Mesendoderm (in vitro differentiated cells): Measurements from ENCODE around the gene CIDEA.
A peak's percentile ranks its signal among the peaks of the same experiment; 100 is the strongest.

Experiments used
- DNase-seq: peaks from one replicate; pipeline ENCODE4 v3.0.0; 2013
- H2AK5ac ChIP-seq: 2 replicates; pipeline ENCODE4 v1.6.1; 2013; ENCODE audit warnings: low read length, inconsistent platforms
- H2BK120ac ChIP-seq: 2 replicates; pipeline ENCODE4 v1.6.1; 2013; ENCODE audit warnings: low read depth, mild to moderate bottlenecking, low read length, moderate library complexity, mixed read lengths
- H2BK15ac ChIP-seq: replicated peaks from 2 replicates; pipeline ENCODE4 v1.6.1; 2013; ENCODE audit warnings: low read depth, mild to moderate bottlenecking, moderate library complexity
- H2BK5ac ChIP-seq: 2 replicates; pipeline ENCODE4 v1.6.1; 2013; ENCODE audit warnings: low read length, inconsistent platforms
- H3K18ac ChIP-seq: 2 replicates; pipeline ENCODE4 v1.6.1; 2013; ENCODE audit warnings: mild to moderate bottlenecking, low read length, mixed read lengths
- H3K23ac ChIP-seq: one replicate; pipeline ENCODE4 v1.6.1; 2013; ENCODE audit warnings: low read length
- H3K27ac ChIP-seq: 2 replicates; pipeline ENCODE4 v1.5.1; 2013; ENCODE audit warnings: low read depth, mild to moderate bottlenecking, inconsistent platforms, low read length, moderate library complexity
- H3K27me3 ChIP-seq: 2 replicates; pipeline ENCODE4 v1.6.1; 2013; ENCODE audit warnings: low read length, control low read depth, mild to moderate bottlenecking, inconsistent platforms; ENCODE audit not compliant: insufficient read depth, poor library complexity
- H3K36me3 ChIP-seq: 2 replicates; pipeline ENCODE4 v1.6.1; 2013; ENCODE audit warnings: low read length, inconsistent platforms; ENCODE audit not compliant: control insufficient read depth, insufficient read depth
- H3K4ac ChIP-seq: one replicate; pipeline ENCODE4 v1.6.1; 2013; ENCODE audit warnings: low read depth, mild to moderate bottlenecking, low read length, moderate library complexity
- H3K4me1 ChIP-seq: 2 replicates; pipeline ENCODE4 v1.6.1; 2013; ENCODE audit warnings: low read depth, low read length, inconsistent platforms; ENCODE audit not compliant: control insufficient read depth
- H3K4me2 ChIP-seq: 2 replicates; pipeline ENCODE4 v1.6.1; 2013; ENCODE audit warnings: low read length
- H3K4me3 ChIP-seq: 2 replicates; pipeline ENCODE4 v1.5.1; 2013; ENCODE audit warnings: mild to moderate bottlenecking, low read length
- H3K56ac ChIP-seq: one replicate; pipeline ENCODE4 v1.6.1; 2013; ENCODE audit warnings: low read length
- H3K79me1 ChIP-seq: 2 replicates; pipeline ENCODE4 v1.6.1; 2013; ENCODE audit warnings: low read length, inconsistent platforms
- H3K79me2 ChIP-seq: 2 replicates; pipeline ENCODE4 v1.6.1; 2013; ENCODE audit warnings: mild to moderate bottlenecking, low read length; ENCODE audit not compliant: control insufficient read depth, insufficient read depth
- H3K9ac ChIP-seq: 2 replicates; pipeline ENCODE4 v1.6.1; 2013; ENCODE audit warnings: low read length, inconsistent platforms
- H4K5ac ChIP-seq: one replicate; pipeline ENCODE4 v1.6.1; 2013; ENCODE audit warnings: low read length
- H4K8ac ChIP-seq: one replicate; pipeline ENCODE4 v1.6.1; 2013; ENCODE audit warnings: low read depth, mild to moderate bottlenecking, control low read depth, low read length, moderate library complexity
- WGBS: extraction: QIAGEN DNeasy Blood & Tissue Kit; methylation state at CpG from one replicate; pipeline ENCODE4 v1.1.7; 2013; ENCODE audit warnings: low lambda C conversion rate, missing lambda C conversion rate; ENCODE audit not compliant: insufficient coverage; ENCODE audit errors: extremely low coverage; 5-methylcytosine and 5-hydroxymethylcytosine counted together

Gene CIDEA

DNA sequence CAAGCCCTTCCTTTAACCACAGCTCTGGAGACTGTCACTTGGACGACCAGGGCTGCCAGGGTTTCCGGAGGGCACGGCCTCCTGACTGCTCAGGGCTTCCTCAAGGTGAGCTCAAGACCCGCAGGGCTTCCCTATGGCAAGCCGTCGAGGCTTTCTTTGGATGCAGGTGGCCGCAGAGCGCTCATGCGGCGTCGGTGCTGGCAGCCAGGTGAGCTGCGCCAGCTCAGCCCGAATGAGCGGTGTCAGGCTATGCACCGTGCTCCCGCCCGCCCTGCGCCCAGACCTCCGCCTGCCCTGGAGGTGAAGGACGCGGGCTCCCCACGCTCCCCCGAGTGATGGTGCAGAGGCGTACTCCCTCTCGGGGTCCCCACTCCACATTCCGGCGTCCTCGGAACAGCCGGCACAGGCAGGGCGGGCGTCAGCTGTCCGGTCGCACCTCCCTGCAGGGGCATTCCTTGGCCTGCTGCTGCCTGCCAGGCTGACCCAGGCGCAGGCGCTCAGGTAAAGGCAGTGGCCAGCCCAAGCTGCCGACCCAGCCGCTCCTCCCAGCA lies 33.0 kb downstream of the CIDEA start:
- no peak overlapping the region for H4K5ac ChIP-seq
- H3K23ac ChIP-seq, result no peak overlapping the region
- H3K56ac ChIP-seq, result peak overlapping the region; percentile 25
- no peaks in the 10 kb centered on the region for H3K79me2 ChIP-seq
- no CpG with 5 or more reads among the region's 37 CpGs for WGBS
- peak; percentile 40 for DNase-seq
- no peak overlapping the region for H3K4me3 ChIP-seq
- H4K8ac ChIP-seq, result no peak overlapping the region
- peaks cover 9% of the 10 kb centered on the region for H3K4me1 ChIP-seq
- H3K4ac ChIP-seq, result no peak overlapping the region
- H3K79me1 ChIP-seq, result no peaks in the 10 kb centered on the region
- H3K18ac ChIP-seq, result no peak overlapping the region
- no peaks in the 10 kb centered on the region for H3K36me3 ChIP-seq
- H2BK5ac ChIP-seq, result no peak overlapping the region
- H2BK120ac ChIP-seq, result no peak overlapping the region
- H3K27me3 ChIP-seq, result no peaks in the 10 kb centered on the region
- peak overlapping the region; percentile 34 for H3K9ac ChIP-seq
- no peak overlapping the region for H2AK5ac ChIP-seq
- H2BK15ac ChIP-seq, result no peak overlapping the region
- H3K4me2 ChIP-seq, result peak overlapping the region; percentile 90
- H3K27ac ChIP-seq, result no peak overlapping the region

DNA sequence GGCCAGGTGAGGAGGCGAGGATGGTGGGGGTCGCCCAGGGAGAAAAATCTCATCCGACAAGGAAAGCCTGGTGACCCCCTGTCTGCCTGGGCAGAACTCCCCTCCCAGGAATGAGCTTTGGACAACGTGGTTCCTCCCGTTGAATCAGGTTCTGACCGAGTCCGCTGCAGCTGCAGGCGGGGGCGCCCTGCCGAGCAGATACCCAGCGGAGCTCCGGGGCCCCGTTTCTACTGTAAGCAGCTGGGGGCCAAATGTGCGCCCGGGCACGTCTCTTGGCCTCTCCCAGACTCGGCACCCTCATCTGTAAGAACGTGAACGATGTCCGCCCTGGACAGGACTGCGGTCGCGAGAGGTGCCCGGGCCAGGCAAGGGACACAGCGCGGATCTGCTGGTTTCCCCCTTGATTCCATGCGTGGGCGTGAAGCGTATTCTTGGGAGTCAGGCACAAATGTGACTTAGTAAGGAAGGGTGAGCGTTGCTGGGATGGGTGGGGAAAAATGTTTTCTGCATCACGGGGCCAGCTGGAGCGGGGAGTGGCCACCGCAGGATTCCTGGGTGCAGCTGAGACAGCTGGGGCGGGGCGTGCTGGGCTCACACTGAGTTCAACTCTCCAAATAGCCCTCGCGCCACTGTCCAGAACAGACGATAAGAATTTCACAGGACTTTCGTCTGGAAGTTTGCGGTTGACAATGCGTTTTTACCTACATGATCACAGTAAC lies 33.7 kb downstream of the CIDEA start:
- H3K27me3 ChIP-seq, result no peaks in the 10 kb centered on the region
- no peak overlapping the region for H3K23ac ChIP-seq
- no peak overlapping the region for H4K8ac ChIP-seq
- H3K36me3 ChIP-seq, result no peaks in the 10 kb centered on the region
- H2BK15ac ChIP-seq, result no peak overlapping the region
- no CpG with 5 or more reads among the region's 41 CpGs for WGBS
- no peak overlapping the region for H2BK120ac ChIP-seq
- no peak overlapping the region for H2AK5ac ChIP-seq
- no peaks in the 10 kb centered on the region for H3K79me2 ChIP-seq
- peak overlapping the region; percentile 45 for H3K56ac ChIP-seq
- H3K27ac ChIP-seq, result no peak overlapping the region
- H4K5ac ChIP-seq, result no peak overlapping the region
- H2BK5ac ChIP-seq, result no peak overlapping the region
- peak overlapping the region; percentile 50 for H3K9ac ChIP-seq
- peak; percentile 31 for DNase-seq
- H3K18ac ChIP-seq, result no peak overlapping the region
- no peaks in the 10 kb centered on the region for H3K79me1 ChIP-seq
- H3K4me2 ChIP-seq, result peak overlapping the region; percentile 90
- peak overlapping the region; percentile 23 for H3K4me3 ChIP-seq
- no peak overlapping the region for H3K4ac ChIP-seq
- H3K4me1 ChIP-seq, result peaks cover 9% of the 10 kb centered on the region

DNA sequence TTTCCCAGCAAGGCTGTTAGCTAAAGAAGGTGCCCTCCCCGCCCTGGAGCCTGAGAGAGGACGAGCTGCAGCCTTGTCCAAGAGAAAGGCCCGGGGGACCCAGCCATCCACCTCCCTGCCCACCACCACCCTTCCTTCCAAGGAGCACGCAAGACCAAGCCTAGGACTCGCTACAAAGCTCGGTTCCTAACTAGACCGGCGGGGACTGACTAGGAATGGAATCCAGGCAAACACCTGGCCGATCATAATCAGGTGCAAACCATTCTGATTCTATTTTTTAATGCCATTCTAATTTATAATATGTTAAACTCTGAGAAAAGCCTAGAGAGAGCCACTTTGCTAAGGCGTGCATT lies 34.2 kb downstream of the CIDEA start:
- Histone ChIP-seq H3K79me2 (no peaks in the 10 kb centered on the region), H3K4me3 (no peak overlapping the region), H3K4me1 (peaks cover 9% of the 10 kb centered on the region), H2BK5ac (no peak overlapping the region), H4K5ac (no peak overlapping the region), H3K23ac (no peak overlapping the region), H3K27me3 (no peaks in the 10 kb centered on the region), H2BK120ac (no peak overlapping the region), H3K27ac (no peak overlapping the region), H3K79me1 (no peaks in the 10 kb centered on the region), H2AK5ac (no peak overlapping the region), H3K9ac (peak overlapping the region; percentile 2), H4K8ac (no peak overlapping the region), H3K36me3 (no peaks in the 10 kb centered on the region), H3K56ac (no peak overlapping the region), H3K4me2 (peak overlapping the region; percentile 90), H3K4ac (no peak overlapping the region), H3K18ac (no peak overlapping the region), H2BK15ac (no peak overlapping the region)
- DNase-seq, result peak; percentile 25
- whole genome bisulfite sequencing, result no CpG with 5 or more reads among the region's 10 CpGs

DNA sequence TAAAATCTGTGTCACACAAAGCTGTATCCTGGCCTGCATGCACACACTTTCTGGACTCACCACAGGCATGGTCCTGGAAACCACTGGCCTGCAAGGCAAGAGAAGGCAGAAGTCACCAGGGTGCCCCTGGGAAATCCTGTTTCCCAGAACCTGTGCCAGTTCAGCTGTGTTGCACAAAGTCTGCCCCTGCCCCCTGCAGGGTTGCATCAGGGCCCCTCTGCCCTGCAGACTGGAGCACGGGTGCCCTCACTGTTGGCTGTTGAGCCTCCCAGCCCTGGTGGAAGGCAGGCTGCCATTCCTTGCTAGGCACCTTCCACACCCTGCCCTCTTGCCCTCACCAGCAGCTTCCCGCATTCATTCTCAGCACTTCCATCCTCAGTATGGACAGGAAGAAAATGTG lies 35.9 kb downstream of the CIDEA start:
- H2BK120ac ChIP-seq, result no peak overlapping the region
- no peak overlapping the region for H3K9ac ChIP-seq
- peaks cover 9% of the 10 kb centered on the region for H3K4me1 ChIP-seq
- no peak overlapping the region for H3K27ac ChIP-seq
- H3K4me2 ChIP-seq, result no peak overlapping the region
- no peak overlapping the region for H4K5ac ChIP-seq
- H3K79me1 ChIP-seq, result no peaks in the 10 kb centered on the region
- H2BK5ac ChIP-seq, result no peak overlapping the region
- no peak overlapping the region for H3K56ac ChIP-seq
- no CpG with 5 or more reads among the region's 2 CpGs for WGBS
- H2BK15ac ChIP-seq, result no peak overlapping the region
- no peak for DNase-seq
- no peaks in the 10 kb centered on the region for H3K36me3 ChIP-seq
- no peaks in the 10 kb centered on the region for H3K27me3 ChIP-seq
- H2AK5ac ChIP-seq, result no peak overlapping the region
- no peak overlapping the region for H3K4me3 ChIP-seq
- H3K79me2 ChIP-seq, result no peaks in the 10 kb centered on the region
- H3K18ac ChIP-seq, result no peak overlapping the region
- H4K8ac ChIP-seq, result no peak overlapping the region
- no peak overlapping the region for H3K4ac ChIP-seq
- H3K23ac ChIP-seq, result no peak overlapping the region

DNA sequence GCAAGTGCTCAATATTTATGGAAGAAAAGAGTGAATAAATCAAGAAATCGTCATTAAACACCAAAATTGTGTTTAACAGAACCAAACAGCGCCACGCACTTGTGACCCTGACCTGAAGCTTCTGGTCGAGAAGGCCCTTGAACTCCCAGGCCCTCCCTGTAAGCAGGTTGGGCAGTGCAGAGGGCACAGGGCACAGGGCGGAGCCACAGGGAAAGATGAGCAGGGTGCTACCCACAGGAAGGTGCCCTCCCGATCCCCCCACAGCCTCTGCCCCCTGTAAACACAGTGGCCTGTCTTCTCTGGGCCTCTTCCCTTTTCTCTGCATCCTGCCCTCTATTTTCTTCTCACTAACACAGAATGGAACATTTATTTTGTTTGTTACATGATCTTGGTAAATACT lies 37.0 kb downstream of the CIDEA start:
- no peak overlapping the region for H3K4me3 ChIP-seq
- H3K4me2 ChIP-seq, result no peak overlapping the region
- no peaks in the 10 kb centered on the region for H3K79me1 ChIP-seq
- H3K27me3 ChIP-seq, result no peaks in the 10 kb centered on the region
- no peak overlapping the region for H3K23ac ChIP-seq
- no peak overlapping the region for H3K56ac ChIP-seq
- H2BK5ac ChIP-seq, result no peak overlapping the region
- no peak overlapping the region for H2BK15ac ChIP-seq
- H2AK5ac ChIP-seq, result no peak overlapping the region
- no peak overlapping the region for H3K27ac ChIP-seq
- H3K9ac ChIP-seq, result no peak overlapping the region
- no peak overlapping the region for H4K8ac ChIP-seq
- no peaks in the 10 kb centered on the region for H3K36me3 ChIP-seq
- peaks cover 9% of the 10 kb centered on the region for H3K4me1 ChIP-seq
- no peak overlapping the region for H3K4ac ChIP-seq
- no peak overlapping the region for H4K5ac ChIP-seq
- no CpG with 5 or more reads among the region's 6 CpGs for WGBS
- H3K79me2 ChIP-seq, result no peaks in the 10 kb centered on the region
- H3K18ac ChIP-seq, result no peak overlapping the region
- no peak for DNase-seq
- no peak overlapping the region for H2BK120ac ChIP-seq

DNA sequence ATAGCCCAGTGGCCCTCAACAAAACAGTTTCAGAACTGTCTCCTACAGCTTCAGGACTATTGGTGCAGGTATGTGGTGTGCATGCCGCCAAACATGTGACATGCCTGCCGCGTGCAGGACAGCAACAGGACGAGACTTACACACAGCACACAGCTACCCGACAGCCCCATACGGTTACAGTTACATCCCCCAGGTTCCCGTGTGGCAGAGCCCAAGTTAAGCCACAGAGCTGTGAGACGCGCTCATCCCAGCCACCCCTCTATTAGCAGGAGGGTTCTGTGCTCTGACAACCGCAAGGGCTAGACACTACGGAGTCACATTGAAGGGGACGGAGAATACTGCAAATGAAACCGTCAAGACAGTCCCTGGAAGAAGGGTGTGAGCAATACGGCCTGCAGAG lies 37.5 kb downstream of the CIDEA start:
- H3K18ac ChIP-seq, result no peak overlapping the region
- no peaks in the 10 kb centered on the region for H3K79me2 ChIP-seq
- H2BK5ac ChIP-seq, result no peak overlapping the region
- no peak overlapping the region for H3K4me3 ChIP-seq
- no peak overlapping the region for H3K4ac ChIP-seq
- H3K4me1 ChIP-seq, result peaks cover 9% of the 10 kb centered on the region
- H3K9ac ChIP-seq, result no peak overlapping the region
- H2BK120ac ChIP-seq, result no peak overlapping the region
- no peak overlapping the region for H2BK15ac ChIP-seq
- no peak overlapping the region for H3K27ac ChIP-seq
- no peaks in the 10 kb centered on the region for H3K27me3 ChIP-seq
- H3K36me3 ChIP-seq, result no peaks in the 10 kb centered on the region
- H3K23ac ChIP-seq, result no peak overlapping the region
- no peak overlapping the region for H3K4me2 ChIP-seq
- WGBS, result no CpG with 5 or more reads among the region's 14 CpGs
- H3K79me1 ChIP-seq, result no peaks in the 10 kb centered on the region
- H2AK5ac ChIP-seq, result no peak overlapping the region
- H4K8ac ChIP-seq, result no peak overlapping the region
- no peak overlapping the region for H4K5ac ChIP-seq
- DNase-seq, result no peak
- H3K56ac ChIP-seq, result no peak overlapping the region
